Measurements from ENCODE around the gene EPG5.
"Not testable (repeated sequence)": the region's sequence is repeated elsewhere in the genome, so short reads cannot be mapped to it uniquely, and the experiment has no call there.

The EPG5 gene

DNA sequence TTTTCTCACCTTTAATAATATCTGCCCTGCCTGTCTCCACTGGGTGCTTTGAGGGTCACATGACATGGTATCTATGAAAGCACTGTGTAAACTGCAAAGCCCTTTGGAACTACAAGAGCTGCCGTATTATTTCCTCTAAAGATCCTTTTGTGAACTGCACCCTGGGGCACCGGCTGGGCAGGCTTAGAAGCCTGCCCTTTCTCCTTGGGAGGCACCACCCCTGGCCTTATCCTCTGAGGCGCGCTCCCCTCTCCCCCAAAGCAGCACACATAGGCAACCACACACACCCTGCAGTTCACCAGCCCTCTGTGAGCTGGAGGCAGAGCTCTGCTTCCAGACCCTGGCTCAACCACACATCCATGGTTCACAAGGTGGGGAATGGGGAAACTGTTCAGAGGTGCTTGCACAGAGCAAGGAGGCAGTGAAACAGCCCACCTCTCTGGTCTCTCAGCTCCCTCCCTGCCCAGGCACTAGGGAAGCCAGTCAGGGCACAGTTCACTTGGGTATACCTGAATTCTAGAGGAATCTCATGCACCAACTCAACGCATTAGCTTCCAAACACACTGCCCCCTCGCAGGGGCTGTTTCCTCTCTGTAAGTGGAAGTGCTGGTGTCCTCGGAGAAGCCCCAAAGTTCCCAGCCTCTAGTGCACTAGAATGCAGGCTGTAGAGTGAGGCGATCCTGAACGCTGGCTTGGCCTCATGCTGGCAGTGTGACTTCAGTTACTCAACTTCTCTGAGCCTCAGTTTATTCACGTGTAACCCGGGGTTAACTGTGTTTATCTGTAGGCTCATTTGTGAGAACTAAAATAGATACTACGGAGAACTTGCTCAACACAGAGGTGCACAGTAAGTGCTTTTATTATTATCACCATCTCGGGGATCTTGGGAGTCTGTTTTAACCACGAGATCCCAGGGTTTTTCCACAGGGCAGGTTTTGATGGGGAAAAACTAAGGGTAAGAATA lies 130.6 kb downstream of the EPG5 start:
- DNase-seq, result no peak

DNA sequence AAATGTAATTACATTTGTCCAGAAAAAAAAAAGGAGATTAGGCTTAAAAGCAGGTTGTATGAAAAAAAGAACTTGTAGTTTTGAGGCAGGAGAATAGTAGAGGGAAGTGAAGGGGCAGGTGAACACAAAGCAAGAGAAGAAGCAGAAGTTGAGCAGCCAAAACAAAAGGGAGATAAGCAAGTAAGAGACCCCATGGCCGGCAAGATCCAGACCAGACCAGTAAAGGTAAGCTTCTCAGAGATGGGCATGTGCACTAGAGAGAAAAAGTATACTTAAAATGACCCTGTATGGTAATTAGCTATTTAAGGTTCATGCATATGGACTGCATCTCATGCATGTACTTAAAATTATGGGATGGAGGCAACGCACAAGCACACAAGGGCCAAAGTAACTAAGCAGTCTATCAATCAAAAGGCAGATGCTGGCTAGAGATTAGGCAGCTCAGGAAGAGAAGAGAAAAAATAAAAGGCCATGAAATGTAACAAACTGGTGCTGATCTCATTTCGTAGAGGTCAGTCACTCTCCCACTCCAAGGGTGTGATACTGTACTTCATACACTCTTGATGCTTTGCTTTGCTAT lies 132.0 kb downstream of the EPG5 start:
- no peak for DNase-seq

DNA sequence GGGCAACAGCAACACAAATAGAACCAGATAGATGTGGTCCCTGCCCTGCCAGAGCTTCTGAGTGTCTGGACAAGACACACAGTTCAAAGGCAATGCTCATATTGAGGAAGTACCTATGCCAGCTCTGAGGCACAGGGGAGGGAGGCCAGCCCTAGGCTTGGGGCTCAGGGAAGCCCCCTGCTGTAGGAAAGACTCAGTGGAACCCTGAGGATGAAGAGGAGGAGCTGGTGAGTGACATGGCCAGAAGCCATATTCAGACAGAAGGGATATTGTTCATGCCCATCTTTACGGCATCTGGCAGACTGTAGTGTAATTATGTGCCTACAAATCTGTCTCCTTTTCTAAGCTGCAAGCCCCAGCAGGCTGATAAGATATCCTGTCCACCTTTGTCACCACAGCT lies 132.8 kb downstream of the EPG5 start:
- peak in 1 of 2 experiments; percentile 58 for DNase-seq

DNA sequence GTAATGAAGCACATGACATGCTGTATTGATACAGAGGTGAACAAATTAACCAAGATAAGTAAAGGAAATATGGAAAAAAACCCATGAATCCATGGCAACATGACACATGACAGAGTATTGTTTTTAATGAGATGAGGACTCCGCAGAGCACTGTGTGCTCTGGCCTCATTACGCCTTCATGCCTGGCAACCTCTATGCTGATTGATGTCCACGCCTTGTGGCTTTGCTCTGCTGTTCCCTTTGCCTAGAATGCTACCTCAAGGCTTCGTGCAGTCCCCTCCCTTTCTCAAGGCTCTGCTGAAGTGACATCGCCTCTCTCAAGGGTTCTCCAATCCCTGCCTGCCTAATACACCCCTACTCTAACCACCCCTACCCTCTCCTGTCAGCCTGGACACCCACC lies 133.3 kb downstream of the EPG5 start:
- DNase-seq, result no peak

DNA sequence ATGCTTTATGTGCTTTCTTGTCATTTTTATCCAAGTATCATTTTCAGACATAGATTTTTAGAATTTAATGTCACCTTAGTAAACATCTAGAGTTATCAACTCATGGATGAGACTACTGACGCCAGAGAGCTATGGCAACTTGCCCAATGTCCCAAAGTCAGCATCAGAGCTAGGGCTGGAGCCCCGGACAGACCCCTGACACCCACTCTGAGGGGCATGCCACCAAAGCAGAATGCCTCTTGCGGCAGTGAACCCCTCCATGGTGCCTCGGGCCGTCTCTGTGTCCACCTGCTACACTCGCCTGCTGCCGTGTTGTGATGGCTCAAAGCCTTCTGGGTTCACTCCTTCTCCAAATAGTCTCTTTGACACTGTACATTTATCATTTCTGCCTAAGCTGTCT lies 136.2 kb downstream of the EPG5 start:
- DNase-seq, result no peak

DNA sequence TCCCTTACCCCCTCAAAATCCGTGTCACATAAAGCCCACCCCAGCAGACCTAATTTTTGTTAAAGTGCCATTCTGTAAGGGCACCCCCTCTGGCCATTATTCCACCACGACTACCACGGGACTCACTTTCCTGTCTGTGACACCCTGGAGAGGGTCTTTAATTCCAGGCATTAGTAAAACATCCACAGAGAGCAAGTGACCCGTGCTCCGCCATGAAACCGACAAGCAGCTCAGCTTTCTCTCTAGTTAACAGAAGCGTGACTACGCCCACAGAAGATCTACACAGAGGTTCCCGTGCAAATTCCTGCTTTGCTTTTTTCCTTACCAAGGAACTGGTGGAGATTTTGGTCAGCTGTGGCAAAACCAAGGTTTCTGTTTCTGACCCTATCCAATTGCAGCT lies 137.3 kb downstream of the EPG5 start:
- no peak for DNase-seq

DNA sequence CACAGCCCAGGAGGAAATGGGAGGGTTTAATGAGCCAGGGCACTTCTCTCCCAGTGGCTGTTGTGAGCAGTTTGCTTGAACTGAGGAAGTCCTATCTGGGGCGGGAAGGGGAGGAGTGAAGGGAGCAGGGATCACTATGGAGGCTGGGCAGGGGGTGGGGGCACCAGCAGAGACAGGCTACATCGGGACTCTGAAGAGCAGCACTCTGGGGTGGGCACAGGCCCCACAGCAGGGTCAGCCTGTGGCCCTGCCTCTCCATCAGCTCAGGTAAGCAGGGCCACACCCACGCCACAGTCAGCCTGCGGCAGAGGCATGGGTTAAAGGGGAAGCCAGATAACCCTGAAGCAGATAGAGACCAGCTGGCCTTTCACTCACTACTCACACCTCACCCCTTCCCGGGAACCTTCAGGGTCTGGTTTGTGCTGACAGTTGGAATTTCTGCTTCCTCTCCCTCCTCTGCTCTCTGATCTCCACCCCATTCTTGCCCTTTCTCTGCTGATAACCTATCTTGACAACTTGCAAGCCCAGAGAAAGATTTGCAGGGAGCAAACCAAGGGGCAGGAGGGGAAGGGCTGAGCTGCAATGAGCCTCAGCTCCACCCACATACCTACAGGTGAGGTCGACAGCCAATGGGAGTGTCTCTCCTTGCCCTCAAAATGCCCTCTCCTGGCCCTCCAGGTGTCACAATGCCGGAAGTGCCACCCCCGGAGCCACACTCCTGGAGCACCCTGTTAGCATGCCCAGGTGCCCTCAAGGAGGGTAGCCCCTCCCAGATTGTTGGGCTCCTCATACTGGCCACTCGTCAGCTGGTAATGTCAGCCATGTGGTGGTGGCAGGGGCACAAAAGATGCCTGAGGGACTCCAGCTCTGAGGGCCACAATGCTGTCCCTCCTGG lies 138.0 kb downstream of the EPG5 start:
- DNase-seq, result no peak

DNA sequence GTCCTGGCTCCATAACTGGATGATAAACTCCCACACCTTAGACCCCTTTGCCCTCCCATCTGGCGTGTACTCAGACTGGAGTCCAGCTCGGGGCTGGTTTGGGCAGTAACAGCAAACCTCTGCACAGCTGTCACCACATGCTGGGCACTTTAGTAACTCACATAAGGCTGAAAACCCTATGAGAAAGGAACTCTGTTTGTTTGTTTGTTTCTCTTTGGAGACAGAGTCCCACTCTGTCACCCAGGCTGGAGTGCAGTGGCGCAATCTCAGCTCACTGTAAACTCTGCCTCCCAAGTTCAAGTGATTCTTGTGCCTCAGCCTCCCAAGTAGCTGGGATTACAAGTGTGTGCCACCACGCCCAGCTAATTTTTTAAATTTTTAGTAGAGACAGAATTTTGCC lies 140.4 kb downstream of the EPG5 start:
- not testable (repeated sequence) for DNase-seq

DNA sequence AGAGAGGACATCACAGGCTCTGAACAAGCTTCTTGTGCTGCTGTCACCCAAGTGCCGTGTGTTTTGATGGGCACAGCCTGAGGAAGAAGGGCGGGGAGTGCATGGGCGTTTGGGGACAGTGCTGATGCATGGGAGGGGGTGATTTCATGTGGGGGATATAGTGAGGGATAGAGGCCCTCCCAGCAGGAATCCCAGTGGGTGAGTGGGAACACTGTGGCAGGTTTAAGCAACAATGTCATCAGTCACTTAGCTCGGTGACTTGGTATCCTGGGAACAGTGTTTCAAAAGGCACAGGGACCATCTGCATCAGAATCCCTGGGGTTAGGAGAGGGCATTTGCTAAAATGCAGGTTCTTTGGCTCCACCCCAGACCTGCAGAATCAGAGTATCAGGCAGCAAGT lies 141.0 kb downstream of the EPG5 start:
- DNase-seq, result no peak

DNA sequence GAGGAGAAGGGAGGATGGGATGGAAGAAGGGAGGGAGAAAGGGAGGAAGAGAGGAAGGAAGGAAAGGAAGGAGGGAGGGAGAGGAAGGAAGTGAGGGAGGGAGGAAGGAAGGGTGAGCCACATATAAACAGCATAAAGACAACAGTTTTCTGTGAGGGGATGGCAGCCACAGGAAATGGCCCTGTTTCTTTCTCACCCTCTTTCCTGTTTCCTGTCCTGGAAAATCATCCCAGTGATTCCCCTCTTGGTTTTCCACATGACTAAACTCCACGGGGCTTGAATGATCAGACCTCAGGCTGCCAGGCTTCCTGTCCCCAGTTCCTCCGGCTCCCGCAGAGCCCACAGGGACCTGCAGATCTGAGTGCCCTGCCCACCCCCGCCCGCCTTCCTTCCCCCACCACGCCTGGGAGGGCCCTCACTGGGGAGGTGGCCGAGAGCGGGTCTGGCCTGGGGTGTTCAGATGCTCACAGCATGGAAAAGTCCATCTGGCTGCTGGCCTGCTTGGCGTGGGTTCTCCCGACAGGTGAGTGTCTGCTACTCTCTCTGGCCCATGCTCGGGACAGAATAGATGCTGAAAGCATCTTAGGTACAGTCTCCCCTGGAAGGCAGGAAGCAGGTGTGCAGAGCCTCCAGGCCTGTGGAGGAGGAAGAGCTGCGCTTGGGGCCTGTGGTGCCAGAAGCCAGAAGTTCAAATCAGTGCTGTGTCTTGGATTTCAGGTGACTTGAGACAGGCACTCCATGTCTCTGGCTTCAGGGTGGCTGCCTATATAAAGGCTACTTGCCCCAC lies 141.7 kb downstream of the EPG5 start, which contains the start of gene SIGLEC15:
TSS of gene SIGLEC15 (plus strand) at position 418 of the 787 bp plus-strand sequence. CDS start at position 472, 54 bp downstream.
- no peak for DNase-seq

DNA sequence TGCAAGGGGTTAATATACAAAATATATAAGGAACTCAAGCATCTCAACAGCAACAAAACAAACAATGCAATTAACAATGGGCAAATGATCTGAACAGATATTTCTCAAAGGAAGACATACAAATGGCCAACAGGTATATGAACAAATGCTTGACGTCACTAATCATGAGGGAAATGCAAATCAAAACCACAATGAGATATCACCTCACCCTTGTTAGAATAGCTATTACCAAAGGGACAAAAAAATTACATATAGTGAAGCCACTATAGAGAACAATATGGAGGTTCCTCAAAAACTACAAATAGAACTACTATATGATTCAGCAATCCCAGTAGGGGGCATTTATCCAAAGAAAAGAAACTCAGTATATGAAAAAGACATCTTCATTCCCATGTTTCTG lies 145.4 kb downstream of the EPG5 start:
- DNase-seq, result no peak

DNA sequence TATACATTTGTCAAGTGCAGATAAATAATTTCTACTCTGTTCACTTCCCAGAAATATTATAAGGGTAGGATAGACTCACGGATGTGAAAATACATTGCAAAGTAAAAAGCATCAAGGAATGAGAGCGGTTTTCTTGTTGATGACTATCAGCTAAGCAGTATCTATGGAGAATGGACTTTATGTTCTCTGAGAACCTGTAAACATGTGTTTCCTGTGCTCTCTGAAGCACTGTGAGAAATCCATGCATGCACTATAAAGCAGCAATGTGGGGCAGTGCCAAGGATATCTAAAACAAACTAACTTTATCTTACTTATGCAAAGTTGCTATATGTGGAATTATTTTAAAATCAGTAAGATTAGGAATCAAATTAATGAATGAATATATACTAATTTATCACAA lies 146.1 kb downstream of the EPG5 start:
- no peak for DNase-seq

DNA sequence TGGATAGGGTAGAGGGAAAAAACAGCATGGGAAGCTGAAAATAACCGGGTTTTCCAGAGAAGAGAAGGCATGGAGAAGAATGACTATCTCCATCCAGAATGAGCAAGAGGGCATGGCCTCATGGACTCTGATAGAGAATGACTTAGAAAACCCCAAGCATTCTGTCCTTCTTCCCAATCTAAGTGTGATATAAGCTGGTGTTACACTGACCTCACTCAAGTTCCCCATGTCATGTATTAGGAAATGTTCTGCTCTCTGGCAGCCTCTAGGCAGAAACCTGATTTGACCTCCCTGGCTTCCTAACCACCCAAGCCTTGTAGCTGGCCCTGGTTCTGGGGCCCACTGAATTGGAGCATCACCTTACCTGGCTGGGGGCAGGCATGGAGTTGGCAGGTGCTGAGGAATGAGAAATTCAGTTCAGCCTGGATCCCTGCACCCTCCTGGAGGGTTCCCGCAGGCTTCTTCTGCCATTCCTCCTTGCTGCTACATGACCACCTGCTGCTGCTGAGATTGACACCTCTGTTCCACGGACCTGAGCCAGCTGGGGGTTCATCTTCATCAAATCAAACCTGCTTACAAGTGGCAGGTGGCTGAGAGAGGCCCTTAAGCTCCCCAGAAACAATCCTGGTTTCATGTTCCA lies 146.9 kb downstream of the EPG5 start:
- DNase-seq, result peak in 1 of 2 experiments; percentile 63

DNA sequence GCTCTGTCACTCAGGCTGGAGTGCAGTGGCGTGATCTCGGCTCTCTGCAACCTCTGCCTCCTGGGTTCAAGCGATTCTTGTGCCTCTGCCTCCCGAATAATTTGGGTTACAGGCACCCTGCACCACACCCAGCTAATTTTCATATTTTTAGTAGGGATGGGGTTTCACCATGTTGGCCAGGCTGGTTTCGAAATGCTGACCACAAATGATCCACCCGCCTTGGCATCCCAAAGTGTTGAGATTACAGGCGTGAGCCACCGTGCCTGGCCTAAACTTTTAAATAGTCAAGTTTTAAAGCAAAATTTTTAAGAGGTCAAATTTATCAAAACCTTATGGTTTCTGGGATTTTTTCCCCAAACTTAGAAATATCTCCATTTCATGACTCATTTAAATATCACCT lies 148.4 kb downstream of the EPG5 start:
- DNase-seq, result not testable (repeated sequence)

DNA sequence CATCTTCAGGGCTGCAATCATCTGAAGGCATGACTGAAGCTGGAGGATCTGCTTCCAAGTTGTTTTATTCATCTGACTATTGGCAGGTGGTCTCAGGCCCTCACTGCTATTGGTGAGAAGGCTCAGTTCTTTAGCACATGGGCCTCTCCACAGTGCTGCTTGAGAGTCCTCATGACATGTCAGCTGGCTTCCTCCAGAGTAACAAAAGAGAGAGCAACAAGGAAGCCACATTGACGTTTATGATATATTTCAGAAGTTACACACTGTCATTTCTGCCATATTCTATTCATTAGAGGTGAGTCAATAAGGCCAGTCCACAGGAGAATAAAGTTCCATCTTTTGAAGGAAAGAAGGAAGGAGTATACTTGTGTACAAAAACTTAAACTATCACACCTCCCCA lies 149.6 kb downstream of the EPG5 start:
- no peak for DNase-seq

DNA sequence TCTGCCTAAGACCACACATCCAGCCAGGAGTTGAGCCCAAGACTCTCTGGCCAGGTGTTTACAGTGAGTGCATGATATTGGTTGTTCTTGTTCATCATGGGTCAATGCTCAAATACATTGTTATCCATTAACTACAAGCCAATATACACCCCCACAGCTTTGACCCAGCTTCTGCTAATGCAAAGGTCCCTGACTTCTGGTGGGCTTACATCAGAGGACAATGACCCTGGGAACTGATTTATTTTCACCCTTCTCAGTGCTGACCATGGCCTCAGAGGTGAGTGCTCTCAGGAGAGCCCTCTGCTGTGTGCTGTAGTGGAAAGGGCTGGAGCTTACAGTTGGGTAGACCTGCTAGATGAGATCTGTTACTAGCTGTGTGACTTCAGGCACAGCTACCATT lies 152.4 kb downstream of the EPG5 start:
- DNase-seq, result not testable (repeated sequence)

DNA sequence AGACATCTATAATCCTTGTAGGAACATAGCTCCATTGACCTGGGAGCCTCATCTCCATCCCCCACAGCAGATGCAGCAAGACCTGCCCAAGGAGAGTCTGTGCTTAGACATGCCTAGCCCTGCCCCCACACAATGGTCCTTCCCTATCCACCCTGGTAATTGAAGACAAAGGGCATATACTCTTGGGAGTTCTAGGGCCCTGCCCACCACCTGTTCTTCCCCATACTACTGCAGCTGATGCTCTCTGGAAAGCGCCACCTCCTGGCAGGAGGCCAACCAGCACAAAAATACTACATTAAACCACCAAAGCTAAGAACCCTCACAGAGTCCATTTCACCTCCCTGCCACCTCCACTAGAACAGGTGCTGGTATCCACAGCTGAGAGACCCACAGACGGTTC lies 160.0 kb downstream of the EPG5 start:
- DNase-seq, result peak; percentile 83 to 89

DNA sequence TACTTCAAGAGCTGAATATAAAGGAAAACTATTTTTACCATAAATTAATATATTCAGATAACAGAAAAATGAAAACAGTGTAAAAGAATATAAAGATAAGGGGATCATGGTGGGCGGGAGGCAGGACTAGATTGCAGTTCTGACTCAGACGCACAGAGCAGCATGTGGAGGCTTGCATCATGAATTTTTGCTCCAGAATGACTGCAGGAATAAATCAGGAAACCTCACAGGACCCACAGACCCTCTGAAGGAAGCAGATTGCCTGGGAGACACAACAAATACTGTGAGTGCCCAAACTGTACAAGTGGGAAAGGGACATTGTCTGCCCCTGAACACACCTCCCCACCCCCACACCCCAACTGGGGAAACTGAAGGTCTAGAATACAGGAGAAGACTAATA lies 160.9 kb downstream of the EPG5 start:
- DNase-seq, result no peak

DNA sequence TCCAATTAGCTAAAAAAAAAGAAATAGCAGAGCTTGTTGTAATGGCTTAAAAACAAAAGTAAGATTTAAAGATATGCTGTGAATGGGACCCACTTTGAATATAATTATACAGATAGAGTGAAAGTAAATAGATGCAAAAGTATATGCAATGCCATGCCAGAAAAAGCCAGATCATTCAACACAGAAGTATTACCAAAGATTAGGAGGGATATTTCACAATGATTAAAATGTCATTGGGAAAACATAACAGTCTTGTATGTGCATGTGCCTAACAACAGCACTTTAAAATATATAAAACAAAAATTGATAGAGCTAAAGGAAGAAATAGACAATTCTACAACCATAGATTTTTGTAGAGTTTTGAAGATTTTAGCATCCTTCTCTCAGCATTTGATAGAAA lies 161.6 kb downstream of the EPG5 start:
- DNase-seq, result no peak

DNA sequence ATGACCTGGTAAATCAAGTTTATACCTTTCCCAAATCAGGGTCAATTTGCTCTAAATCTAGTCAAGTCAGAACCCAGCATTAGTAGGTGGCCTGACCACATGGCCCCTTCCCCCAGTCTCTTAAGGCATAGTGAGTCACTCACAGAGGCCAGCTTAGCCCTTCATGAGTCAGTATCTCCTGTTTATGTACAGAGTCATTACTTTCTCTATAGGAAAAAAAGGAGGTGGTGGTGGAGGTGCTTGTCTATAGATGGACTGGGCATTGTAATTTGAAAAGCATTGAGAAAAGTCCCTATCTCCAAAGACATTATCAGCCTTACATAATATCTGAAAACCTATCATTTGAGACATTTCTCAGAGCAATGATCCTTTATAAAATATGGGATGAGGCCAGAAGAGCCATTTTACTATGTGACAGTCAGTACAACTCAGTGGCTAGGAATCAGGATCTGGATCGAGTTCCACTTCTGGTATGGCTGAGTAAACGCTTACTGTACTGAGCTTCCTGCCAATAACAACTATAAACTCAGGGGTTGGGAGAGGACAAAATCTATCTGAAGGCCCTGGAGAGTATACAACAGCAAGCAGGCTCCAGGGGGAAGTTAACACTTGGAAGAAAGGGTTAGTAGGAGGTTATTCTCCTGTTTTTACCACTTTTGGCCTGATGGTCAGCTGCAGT lies 164.2 kb downstream of the EPG5 start:
- DNase-seq, result no peak

DNA sequence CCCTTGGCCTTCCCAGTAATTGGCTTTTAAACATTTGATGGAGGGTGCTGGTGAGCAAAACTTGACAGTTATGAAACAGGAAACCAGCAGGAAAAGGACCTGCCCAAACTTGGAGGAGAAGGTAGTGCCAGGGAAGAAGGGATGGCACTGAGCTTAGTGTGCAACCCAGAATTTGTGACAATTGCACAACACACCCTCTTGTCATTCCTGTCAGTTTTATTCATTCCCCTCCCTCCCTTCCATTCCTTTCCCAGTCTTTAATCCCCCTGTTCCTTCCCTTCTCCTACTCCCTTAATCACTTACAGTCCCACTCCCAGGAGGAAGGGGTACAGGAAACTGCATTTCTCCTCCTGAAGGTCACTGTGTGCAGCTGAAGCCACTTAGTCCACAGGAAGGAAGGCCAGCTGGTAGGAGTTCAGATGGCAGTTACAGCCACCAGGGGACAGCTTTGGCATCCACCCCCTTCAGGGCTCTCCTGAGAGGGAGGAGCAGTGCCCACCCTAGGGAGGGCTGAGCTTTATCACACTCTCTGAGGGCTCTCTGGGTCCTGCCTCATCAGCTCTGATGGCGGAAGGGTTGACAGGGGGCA lies 165.6 kb downstream of the EPG5 start:
- no peak for DNase-seq

Data from NCI-H524 (cell line).